Left renal pelvis (tissue), 4 donors: Measurements from ENCODE around the gene TNFAIP8L3. TPM values are rescaled to one million over a fixed set of nuclear protein-coding genes. Genes with fewer than 3 reads are reported as not detected.

ENCODE experiments used
- DNase-seq, 4 donors: peaks; one replicate each; pipeline ENCODE4 v3.0.0-alpha.2; 2013; ENCODE audit warnings: low read depth in 4 of 4, low spot score in 3 of 4
- polyA plus RNA-seq, 4 donors: library from polyadenylated mRNA; unstranded; fragments of 120-200 nt; gene quantifications; one replicate each; pipeline ENCODE4 v1.2.1, GENCODE V29; 2013; ENCODE audit not compliant: insufficient read length in 4 of 4

TNFAIP8L3 gene
- polyA plus RNA-seq, 4 donors = 1.3 to 2.4 (median 1.9) TPM

GRCh38 chr15:51016615-51017014, 78.1 kb downstream of the TNFAIP8L3 start:
- no peak for DNase-seq

GRCh38 chr15:51011212-51011611, 83.5 kb downstream of the TNFAIP8L3 start:
- no peak for DNase-seq

- no peak for DNase-seq
These were observed 87.5 kb downstream of the TNFAIP8L3 start for GRCh38 chr15:51007131-51007666.

Other genes with a start within 250 kb of the TNFAIP8L3 start
- 10 to 100 TPM in 1 of 4 donors, 1 to 10 TPM in 3; 7.5 to 10.1 (median 8.8) TPM for gene AP4E1, start 186.2 kb downstream of the TNFAIP8L3 start, polyA plus RNA-seq
- under 1 TPM in 1 of 4 donors, not detected in 3; 0.66 TPM for gene CYP19A1, start 243.7 kb upstream of the TNFAIP8L3 start, polyA plus RNA-seq
- under 1 TPM; 0.14 to 0.52 (median 0.26) TPM for gene GLDN, start 246.7 kb upstream of the TNFAIP8L3 start, polyA plus RNA-seq